GM21723 (cell line): ENCODE results near the gene SPECC1L.

Source experiments
- ATAC-seq: cut with Tn5 transposase; IDR thresholded peaks from one replicate; pipeline ENCODE4 v1.9.1; 2021; ENCODE audit warnings: mild to moderate bottlenecking, moderate library complexity; ENCODE audit not compliant: unreplicated experiment

Gene SPECC1L

GRCh38 chr22:24463071-24463760 is 192.6 kb downstream of the SPECC1L start:
- no peak for ATAC-seq

GRCh38 chr22:24465566-24465965 is 194.9 kb downstream of the SPECC1L start:
- no peak for ATAC-seq

GRCh38 chr22:24465975-24466374 is 195.3 kb downstream of the SPECC1L start:
- no peak for ATAC-seq

- no peak for ATAC-seq
These were observed 196.2 kb downstream of the SPECC1L start for GRCh38 chr22:24466716-24467328.

- ATAC-seq: no peak
These were observed 196.7 kb downstream of the SPECC1L start for GRCh38 chr22:24467340-24467739.
